Measurements from ENCODE around the gene AZU1. TPM values are rescaled to one million over a fixed set of nuclear protein-coding genes. Genes with fewer than 3 reads are reported as not detected.
"Not testable (repeated sequence)": the region's sequence is repeated elsewhere in the genome, so short reads cannot be mapped to it uniquely, and the experiment has no call there.

AZU1 gene
- total RNA-seq, 1 experiment from 2014 or later = 1.6 TPM

- H3K4me2 ChIP-seq (ENCODE audit: insufficient read depth, insufficient read length, low read length) = no peak within 1 kb of the TSS
- no peaks in the 10 kb centered on the region for H4K20me1 ChIP-seq (ENCODE audit: control insufficient read depth, insufficient read depth, insufficient read length)
- H3K23me2 ChIP-seq (ENCODE audit: insufficient read length, low read depth, low read length, poor library complexity, severe bottlenecking) = peaks cover 2% of the 10 kb centered on the region
- no peak within 1 kb of the TSS for H4K5ac ChIP-seq (ENCODE audit: insufficient read length, low read depth, low read length)
- no peak for TF ChIP-seq CTCF (conservative IDR thresholded peaks at IDR 0.05)
- DNase-seq = no peak
- H3K9me3 ChIP-seq (ENCODE audit: control insufficient read depth, low read depth, low read length) = no peaks in the 10 kb centered on the region
- no peaks in the 10 kb centered on the region for H3K79me1 ChIP-seq (ENCODE audit: insufficient read depth, low read depth, low read length, poor library complexity, severe bottlenecking)
- H2AFZ ChIP-seq (ENCODE audit: low read length) = no peak within 1 kb of the TSS
- H2BK20ac ChIP-seq (ENCODE audit: low read depth, low read length, poor library complexity, severe bottlenecking) = no peak within 1 kb of the TSS
- no peak within 1 kb of the TSS for H2BK15ac ChIP-seq (ENCODE audit: low read depth, low read length)
- H3K27ac ChIP-seq (ENCODE audit: insufficient read length, low read depth, low read length) = no peak within 1 kb of the TSS
- peaks cover 0 to 4% of the 10 kb centered on the region in 2 experiments; a peak in 3 of 5 replicates for H3K9me3 Mint-ChIP-seq
- H3K79me2 ChIP-seq (ENCODE audit: insufficient read depth, low read length) = no peaks in the 10 kb centered on the region
- H4K91ac ChIP-seq (ENCODE audit: insufficient read length, low read depth, low read length) = no peak within 1 kb of the TSS
- no peak within 1 kb of the TSS for H3K14ac ChIP-seq (ENCODE audit: insufficient read depth, low read length)
- H3K23ac ChIP-seq (ENCODE audit: insufficient read length, low read depth, low read length) = no peak within 1 kb of the TSS
- H2BK120ac ChIP-seq (ENCODE audit: low read depth, low read length, poor library complexity, severe bottlenecking) = no peak within 1 kb of the TSS
- no peak within 1 kb of the TSS for H3K18ac ChIP-seq (ENCODE audit: insufficient read length, low read depth, low read length)
- H3K4me1 ChIP-seq (ENCODE audit: insufficient read depth, low read length) = no peaks in the 10 kb centered on the region
- no CpG with 5 or more reads among the region's 24 CpGs for WGBS (ENCODE audit: extremely low coverage, insufficient read length, low lambda C conversion rate)
- H3K4ac ChIP-seq (ENCODE audit: low read depth, low read length) = no peak within 1 kb of the TSS
- peaks cover under 1 to 5% of the 10 kb centered on the region in 2 experiments; a peak in 2 of 4 replicates for H3K4me1 Mint-ChIP-seq
- H3K4me3 Mint-ChIP-seq = no peak within 1 kb of the TSS; a peak in 1 of 5 replicates
- H4K8ac ChIP-seq (replicated peaks; ENCODE audit: insufficient read length, low read depth, low read length) = no peak within 1 kb of the TSS
- H3K27me3 Mint-ChIP-seq (ENCODE audit: low read depth) = peaks cover 47% of the 10 kb centered on the region
- H3K56ac ChIP-seq (ENCODE audit: insufficient read length, low read depth, low read length) = no peak within 1 kb of the TSS
- H2BK5ac ChIP-seq (ENCODE audit: insufficient read length, low read length) = no peak within 1 kb of the TSS
- no peaks in the 10 kb centered on the region; a peak in 1 of 7 replicates for H3K36me3 Mint-ChIP-seq (ENCODE audit: insufficient read depth in 1 of 3, low read depth in 3 of 3)
- H3K27me3 ChIP-seq (ENCODE audit: insufficient read depth, low read length) = peaks cover 3% of the 10 kb centered on the region; the same call in 1 of the 2 replicates
- H3K9ac ChIP-seq (ENCODE audit: extremely low read depth, insufficient read length, low read length) = no peak within 1 kb of the TSS
- H2BK12ac ChIP-seq (ENCODE audit: insufficient read length, low read depth, low read length) = no peak within 1 kb of the TSS
- H3K27ac Mint-ChIP-seq = no peak within 1 kb of the TSS; a peak in 1 of 7 replicates
- H2AK5ac ChIP-seq (ENCODE audit: insufficient read length, low read length) = no peak within 1 kb of the TSS
- no peak within 1 kb of the TSS for H3T11ph ChIP-seq (ENCODE audit: low read length)
These were observed 13.0 kb downstream of the AZU1 start, which contains the start of gene PRTN3 for GRCh38 chr19:840519-841206. PRTN3 (plus strand) TSS chr19:840999; CDS start chr19:841009, 10 bp downstream.

GRCh38 chr19:842802-843179 lies 15.2 kb downstream of the AZU1 start:
- not testable (repeated sequence) for H3K9me3 ChIP-seq (ENCODE audit: control insufficient read depth, low read depth, low read length); H2AK5ac ChIP-seq (ENCODE audit: insufficient read length, low read length); H3K79me2 ChIP-seq (ENCODE audit: insufficient read depth, low read length); H2BK20ac ChIP-seq (ENCODE audit: low read depth, low read length, poor library complexity, severe bottlenecking); H3K23me2 ChIP-seq (ENCODE audit: insufficient read length, low read depth, low read length, poor library complexity, severe bottlenecking); H3K23ac ChIP-seq (ENCODE audit: insufficient read length, low read depth, low read length); H3K9ac ChIP-seq (ENCODE audit: extremely low read depth, insufficient read length, low read length); DNase-seq; H4K20me1 ChIP-seq (ENCODE audit: control insufficient read depth, insufficient read depth, insufficient read length); H4K8ac ChIP-seq (replicated peaks; ENCODE audit: insufficient read length, low read depth, low read length); H3K14ac ChIP-seq (ENCODE audit: insufficient read depth, low read length); H4K91ac ChIP-seq (ENCODE audit: insufficient read length, low read depth, low read length); H2BK5ac ChIP-seq (ENCODE audit: insufficient read length, low read length); H3K4me1 ChIP-seq (ENCODE audit: insufficient read depth, low read length); H2AFZ ChIP-seq (ENCODE audit: low read length); H3K79me1 ChIP-seq (ENCODE audit: insufficient read depth, low read depth, low read length, poor library complexity, severe bottlenecking); H3T11ph ChIP-seq (ENCODE audit: low read length); H3K18ac ChIP-seq (ENCODE audit: insufficient read length, low read depth, low read length); H3K9me3 Mint-ChIP-seq; H3K36me3 Mint-ChIP-seq (ENCODE audit: insufficient read depth in 1 of 3, low read depth in 3 of 3); H3K4ac ChIP-seq (ENCODE audit: low read depth, low read length); H3K4me2 ChIP-seq (ENCODE audit: insufficient read depth, insufficient read length, low read length); H2BK12ac ChIP-seq (ENCODE audit: insufficient read length, low read depth, low read length); H3K27me3 ChIP-seq (ENCODE audit: insufficient read depth, low read length); H3K27ac Mint-ChIP-seq; H4K5ac ChIP-seq (ENCODE audit: insufficient read length, low read depth, low read length); H2BK120ac ChIP-seq (ENCODE audit: low read depth, low read length, poor library complexity, severe bottlenecking); H2BK15ac ChIP-seq (ENCODE audit: low read depth, low read length); H3K56ac ChIP-seq (ENCODE audit: insufficient read length, low read depth, low read length); H3K27ac ChIP-seq (ENCODE audit: insufficient read length, low read depth, low read length)
- Mint-ChIP-seq H3K4me1 (peaks cover 2 to 11% of the 10 kb centered on the region in 2 experiments; a peak in 2 of 4 replicates), H3K27me3 (ENCODE audit: low read depth) (peaks cover 52% of the 10 kb centered on the region), H3K4me3 (peak overlapping the region in 1 of 2 experiments; percentile 73; a peak in 3 of 5 replicates)
- WGBS (ENCODE audit: extremely low coverage, insufficient read length, low lambda C conversion rate) = no CpG with 5 or more reads among the region's 7 CpGs
